ENCODE measurements around the gene CTNND2. TPM values are rescaled to one million over a fixed set of nuclear protein-coding genes. Genes with fewer than 3 reads are reported as not detected.

CTNND2 gene
- total and polyA plus RNA-seq, 10 of the 15 experiments (the other 5 are each of a cell fraction or from before 2014, with no cell fraction given) = 0.02 to 0.16 (median 0.04) TPM; not detected in 7

DNA sequence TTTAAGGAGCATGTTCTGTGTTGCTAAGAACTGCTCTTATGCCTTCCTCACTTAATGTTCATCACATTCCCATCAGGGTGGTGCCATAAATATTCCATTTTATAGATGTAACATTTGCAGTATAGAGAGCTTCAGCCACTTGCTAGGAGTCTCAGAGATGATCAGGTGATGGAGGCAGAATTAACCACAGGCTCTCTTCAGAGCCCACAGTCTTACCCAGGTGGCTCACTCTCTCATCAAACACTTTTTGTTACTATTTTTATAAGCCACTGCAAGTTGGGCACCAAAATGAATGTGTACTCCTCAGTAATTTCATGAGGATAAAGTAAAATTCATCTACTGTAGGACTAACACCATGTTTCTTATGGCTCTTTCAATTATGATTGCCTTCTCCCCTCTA, 651.7 kb downstream of the CTNND2 start:
- no peak overlapping the region for H3K9ac ChIP-seq (ENCODE audit: control insufficient read depth, insufficient read depth, low read length)
- ATAC-seq (no peak), DNase-seq (ENCODE audit: low read depth, low spot score) (no peak), FAIRE-seq (no peak)
- no peak for TF ChIP-seq NBN (IDR thresholded peaks at IDR 0.05)
- no peak for TF ChIP-seq ASH2L (IDR thresholded peaks at IDR 0.05; ENCODE audit: borderline replicate concordance, low read depth)
- TF ChIP-seq BRCA1 (IDR thresholded peaks at IDR 0.05; ENCODE audit: low read depth, low read length) = no peak
- TF ChIP-seq HDAC6 (IDR thresholded peaks at IDR 0.05; ENCODE audit: unreplicated experiment) = no peak
- no peak for TF ChIP-seq KAT2A (conservative IDR thresholded peaks at IDR 0.05; ENCODE audit: control insufficient read depth, low read depth, low read length)
- TF ChIP-seq, protein P1, sequence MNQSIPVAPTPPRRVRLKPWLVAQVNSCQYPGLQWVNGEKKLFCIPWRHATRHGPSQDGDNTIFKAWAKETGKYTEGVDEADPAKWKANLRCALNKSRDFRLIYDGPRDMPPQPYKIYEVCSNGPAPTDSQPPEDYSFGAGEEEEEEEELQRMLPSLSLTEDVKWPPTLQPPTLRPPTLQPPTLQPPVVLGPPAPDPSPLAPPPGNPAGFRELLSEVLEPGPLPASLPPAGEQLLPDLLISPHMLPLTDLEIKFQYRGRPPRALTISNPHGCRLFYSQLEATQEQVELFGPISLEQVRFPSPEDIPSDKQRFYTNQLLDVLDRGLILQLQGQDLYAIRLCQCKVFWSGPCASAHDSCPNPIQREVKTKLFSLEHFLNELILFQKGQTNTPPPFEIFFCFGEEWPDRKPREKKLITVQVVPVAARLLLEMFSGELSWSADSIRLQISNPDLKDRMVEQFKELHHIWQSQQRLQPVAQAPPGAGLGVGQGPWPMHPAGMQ (IDR thresholded peaks at IDR 0.05; ENCODE audit: borderline replicate concordance) = no peak
- no peak for TF ChIP-seq MAX (IDR thresholded peaks at IDR 0.05; ENCODE audit: low read depth, low read length)
- TF ChIP-seq GABPA (IDR thresholded peaks at IDR 0.05; ENCODE audit: low read depth) = no peak
- no peak for TF ChIP-seq CHD2 (IDR thresholded peaks at IDR 0.05; ENCODE audit: borderline replicate concordance, low read depth, low read length)
- no peak for TF ChIP-seq GATAD2B (conservative IDR thresholded peaks at IDR 0.05; ENCODE audit: low read depth)
- no peak for TF ChIP-seq ATF3 (IDR thresholded peaks at IDR 0.05; ENCODE audit: borderline replicate concordance, extremely low read depth, low read depth, low read length)
- no peak for TF ChIP-seq TCF7 (IDR thresholded peaks at IDR 0.05; ENCODE audit: borderline replicate concordance)
- TF ChIP-seq, protein P2, sequence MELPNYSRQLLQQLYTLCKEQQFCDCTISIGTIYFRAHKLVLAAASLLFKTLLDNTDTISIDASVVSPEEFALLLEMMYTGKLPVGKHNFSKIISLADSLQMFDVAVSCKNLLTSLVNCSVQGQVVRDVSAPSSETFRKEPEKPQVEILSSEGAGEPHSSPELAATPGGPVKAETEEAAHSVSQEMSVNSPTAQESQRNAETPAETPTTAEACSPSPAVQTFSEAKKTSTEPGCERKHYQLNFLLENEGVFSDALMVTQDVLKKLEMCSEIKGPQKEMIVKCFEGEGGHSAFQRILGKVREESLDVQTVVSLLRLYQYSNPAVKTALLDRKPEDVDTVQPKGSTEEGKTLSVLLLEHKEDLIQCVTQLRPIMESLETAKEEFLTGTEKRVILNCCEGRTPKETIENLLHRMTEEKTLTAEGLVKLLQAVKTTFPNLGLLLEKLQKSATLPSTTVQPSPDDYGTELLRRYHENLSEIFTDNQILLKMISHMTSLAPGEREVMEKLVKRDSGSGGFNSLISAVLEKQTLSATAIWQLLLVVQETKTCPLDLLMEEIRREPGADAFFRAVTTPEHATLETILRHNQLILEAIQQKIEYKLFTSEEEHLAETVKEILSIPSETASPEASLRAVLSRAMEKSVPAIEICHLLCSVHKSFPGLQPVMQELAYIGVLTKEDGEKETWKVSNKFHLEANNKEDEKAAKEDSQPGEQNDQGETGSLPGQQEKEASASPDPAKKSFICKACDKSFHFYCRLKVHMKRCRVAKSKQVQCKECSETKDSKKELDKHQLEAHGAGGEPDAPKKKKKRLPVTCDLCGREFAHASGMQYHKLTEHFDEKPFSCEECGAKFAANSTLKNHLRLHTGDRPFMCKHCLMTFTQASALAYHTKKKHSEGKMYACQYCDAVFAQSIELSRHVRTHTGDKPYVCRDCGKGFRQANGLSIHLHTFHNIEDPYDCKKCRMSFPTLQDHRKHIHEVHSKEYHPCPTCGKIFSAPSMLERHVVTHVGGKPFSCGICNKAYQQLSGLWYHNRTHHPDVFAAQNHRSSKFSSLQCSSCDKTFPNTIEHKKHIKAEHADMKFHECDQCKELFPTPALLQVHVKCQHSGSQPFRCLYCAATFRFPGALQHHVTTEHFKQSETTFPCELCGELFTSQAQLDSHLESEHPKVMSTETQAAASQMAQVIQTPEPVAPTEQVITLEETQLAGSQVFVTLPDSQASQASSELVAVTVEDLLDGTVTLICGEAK (IDR thresholded peaks at IDR 0.05; ENCODE audit: borderline replicate concordance) = no peak
- no peak for TF ChIP-seq MYB (IDR thresholded peaks at IDR 0.05; ENCODE audit: borderline replicate concordance, low read depth, low read length)
- TF ChIP-seq HCFC1 (IDR thresholded peaks at IDR 0.05; ENCODE audit: low read length) = no peak
- in situ Hi-C loops (cut with MboI) = loop anchor here (25.0 kb wide), 1 partner anchor 760 kb away; no protein-coding TSS in a partner anchor
- no peak overlapping the region for H3K4me2 ChIP-seq (ENCODE audit: control insufficient read depth, insufficient read depth)
- H3K79me2 ChIP-seq (ENCODE audit: control insufficient read depth, insufficient read depth, low read length) = no peaks in the 10 kb centered on the region
- H3K9me3 ChIP-seq (replicated peaks; ENCODE audit: control insufficient read depth, insufficient read depth, low read length) = no peaks in the 10 kb centered on the region
- RAD21 ChIA-PET (ENCODE audit: unreplicated experiment) = no interaction called here
- no peaks in the 10 kb centered on the region for H3K27me3 ChIP-seq (replicated peaks in 1 of 2; ENCODE audit: control insufficient read depth in 2 of 2, insufficient read depth in 2 of 2, low read length in 1 of 2)
- POLR2A ChIA-PET = no interaction called here
- CTCF ChIA-PET = interaction anchor here (2.0 kb wide), 1 partner anchor 14 kb away, joined by 8 read pairs; no protein-coding TSS in a partner anchor
- H3K4me1 ChIP-seq (ENCODE audit: control insufficient read depth, insufficient read depth, low read length) = no peaks in the 10 kb centered on the region
- BruUV-seq (replicated peaks) = no TSS peak
- SMC1A ChIA-PET (ENCODE audit: uncharacterized antibody, unreplicated experiment) = no interaction called here
- no peak overlapping the region for H3K27ac ChIP-seq (ENCODE audit: control insufficient read depth, insufficient read depth)
- intact Hi-C loops (cut with micrococcal nuclease; ENCODE audit: unreplicated experiment) = no loop called here
- no peak overlapping the region for H3K4me3 ChIP-seq
- H4K20me1 ChIP-seq (ENCODE audit: control insufficient read depth, insufficient read depth) = no peaks in the 10 kb centered on the region
- H2AFZ ChIP-seq (ENCODE audit: control insufficient read depth, low read depth, low read length) = no peak overlapping the region
- no peaks in the 10 kb centered on the region for H3K36me3 ChIP-seq (ENCODE audit: control insufficient read depth in 2 of 2, insufficient read depth in 2 of 2, low read length in 1 of 2)

All from GM12878 (cell line).